ENCODE measurements around the gene ING1.

GRCh38 chr13:110737555-110737954, 24.1 kb downstream of the ING1 start:
- no peak for TF ChIP-seq CTCF (IDR thresholded peaks at IDR 0.05; ENCODE audit: low read depth, low read length)
- no peak for TF ChIP-seq POLR2A (IDR thresholded peaks at IDR 0.05; ENCODE audit: extremely low read depth, insufficient read length)
- TF ChIP-seq MAX (IDR thresholded peaks at IDR 0.05; ENCODE audit: low read depth, low read length), result no peak
- no peak for TF ChIP-seq MYC (IDR thresholded peaks at IDR 0.05; ENCODE audit: low read depth, low read length)

Data from NB4 (cell line).